GM10248 (cell line): ENCODE data around the gene ARPC5L.
"Not testable (repeated sequence)": the region's sequence is repeated elsewhere in the genome, so short reads cannot be mapped to it uniquely, and the experiment has no call there.

Experiments
- CTCF ChIA-PET: fragments of 300-600 bp; sonication (Branson Sonifier 250); formaldehyde crosslinking; extraction: SDS; loops from one replicate; lab custom pipeline; 2021; ENCODE audit warnings: antibody characterized with exemption; lab: Yijun Ruan, JAX
- POLR2A ChIA-PET: fragments of 350-650 bp; sonication (Branson Sonifier 250); formaldehyde crosslinking; extraction: SDS; loops from one replicate; lab custom pipeline; 2020; ENCODE audit warnings: antibody characterized with exemption; lab: Yijun Ruan, JAX
- DNase-seq: peaks from one replicate; pipeline ENCODE4 v3.0.0; 2012; ENCODE audit errors: extremely low spot score
- TF ChIP-seq, protein P1 (sequence below): IDR thresholded peaks from 2 replicates; pipeline ENCODE4 v1.5.1; 2012; ENCODE audit warnings: mild to moderate bottlenecking, low read depth; ENCODE audit errors: extremely low read depth, missing control alignments, control extremely low read depth

The ARPC5L gene

GRCh38 chr9:124830593-124830992 lies 31.3 kb upstream of the ARPC5L start:
- POLR2A ChIA-PET, result no interaction called here

GRCh38 chr9:124831642-124832364 lies 30.1 kb upstream of the ARPC5L start:
- no peak for DNase-seq
- ChIA-PET CTCF (interaction anchor here (0.9 to 8.0 kb wide), 12 partner anchors 9 to 60 kb away, joined by 3 to 70 read pairs (median 5); partner anchors contain the start of genes NR6A1 and WDR38), POLR2A (no interaction called here)
- TF ChIP-seq, protein P1, sequence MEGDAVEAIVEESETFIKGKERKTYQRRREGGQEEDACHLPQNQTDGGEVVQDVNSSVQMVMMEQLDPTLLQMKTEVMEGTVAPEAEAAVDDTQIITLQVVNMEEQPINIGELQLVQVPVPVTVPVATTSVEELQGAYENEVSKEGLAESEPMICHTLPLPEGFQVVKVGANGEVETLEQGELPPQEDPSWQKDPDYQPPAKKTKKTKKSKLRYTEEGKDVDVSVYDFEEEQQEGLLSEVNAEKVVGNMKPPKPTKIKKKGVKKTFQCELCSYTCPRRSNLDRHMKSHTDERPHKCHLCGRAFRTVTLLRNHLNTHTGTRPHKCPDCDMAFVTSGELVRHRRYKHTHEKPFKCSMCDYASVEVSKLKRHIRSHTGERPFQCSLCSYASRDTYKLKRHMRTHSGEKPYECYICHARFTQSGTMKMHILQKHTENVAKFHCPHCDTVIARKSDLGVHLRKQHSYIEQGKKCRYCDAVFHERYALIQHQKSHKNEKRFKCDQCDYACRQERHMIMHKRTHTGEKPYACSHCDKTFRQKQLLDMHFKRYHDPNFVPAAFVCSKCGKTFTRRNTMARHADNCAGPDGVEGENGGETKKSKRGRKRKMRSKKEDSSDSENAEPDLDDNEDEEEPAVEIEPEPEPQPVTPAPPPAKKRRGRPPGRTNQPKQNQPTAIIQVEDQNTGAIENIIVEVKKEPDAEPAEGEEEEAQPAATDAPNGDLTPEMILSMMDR, result no peak

More at GRCh38 chr9:124830593-124830992, 31.3 kb upstream of the ARPC5L start:
- DNase-seq, result no peak
- CTCF ChIA-PET, result interaction anchor here (0.9 to 8.0 kb wide), 5 partner anchors 11 to 59 kb away, joined by 4 to 70 read pairs (median 9); partner anchors contain the start of gene WDR38
- TF ChIP-seq, protein P1, result no peak

GRCh38 chr9:124834591-124834990 lies 27.3 kb upstream of the ARPC5L start:
- ChIA-PET POLR2A (no interaction called here), CTCF (interaction anchor here (0.6 to 11.6 kb wide), 7 partner anchors 7 to 1965 kb away, joined by 3 to 172 read pairs (median 4); partner anchors contain the start of genes NR6A1 and WDR38)
- no peak for DNase-seq
- TF ChIP-seq, protein P1, result no peak

- ChIA-PET CTCF (interaction anchor here (0.6 to 11.6 kb wide), 7 partner anchors 9 to 1964 kb away, joined by 3 to 172 read pairs (median 4); partner anchors contain the start of genes NR6A1 and WDR38), POLR2A (no interaction called here)
- no peak for DNase-seq
- TF ChIP-seq, protein P1, result no peak
Measured at GRCh38 chr9:124835026-124835557, 26.8 kb upstream of the ARPC5L start.

DNA sequence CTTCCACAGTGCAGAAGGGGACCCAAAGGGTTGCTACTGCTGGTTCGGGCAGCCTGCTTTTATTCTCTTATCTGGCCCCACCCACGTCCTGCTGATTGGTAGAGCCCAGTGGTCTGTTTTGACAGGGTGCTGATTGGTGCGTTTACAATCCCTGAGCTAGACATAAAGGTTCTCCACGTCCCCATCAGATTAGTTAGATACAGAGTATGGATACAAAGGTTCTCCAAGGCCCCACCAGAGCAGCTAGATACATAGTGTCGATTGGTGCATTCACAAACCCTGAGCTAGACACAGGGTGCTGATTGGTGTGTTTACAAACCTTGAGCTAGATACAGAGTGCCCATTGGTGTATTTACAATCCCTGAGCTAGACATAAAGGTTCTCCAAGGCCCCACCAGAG lies 23.8 kb upstream of the ARPC5L start:
- DNase-seq, POLR2A ChIA-PET: not testable (repeated sequence)
- CTCF ChIA-PET, result interaction anchor here (1.1 to 11.6 kb wide), 4 partner anchors 13 to 65 kb away, joined by 3 to 172 read pairs (median 4); partner anchors contain the start of genes OLFML2A and WDR38

- not testable (repeated sequence) for DNase-seq
- POLR2A ChIA-PET, result interaction anchor here (1.7 kb wide), 1 partner anchor 23 kb away, joined by 4 read pairs; the partner anchor contains the start of genes ARPC5L and RPL35
- CTCF ChIA-PET, result interaction anchor here (1.5 to 26.0 kb wide), 3 partner anchors 13 to 66 kb away, joined by 4 to 814 read pairs (median 172); partner anchors contain the start of genes NR6A1, OLFML2A and WDR38
Measured at GRCh38 chr9:124838567-124839275, 23.2 kb upstream of the ARPC5L start.

DNA sequence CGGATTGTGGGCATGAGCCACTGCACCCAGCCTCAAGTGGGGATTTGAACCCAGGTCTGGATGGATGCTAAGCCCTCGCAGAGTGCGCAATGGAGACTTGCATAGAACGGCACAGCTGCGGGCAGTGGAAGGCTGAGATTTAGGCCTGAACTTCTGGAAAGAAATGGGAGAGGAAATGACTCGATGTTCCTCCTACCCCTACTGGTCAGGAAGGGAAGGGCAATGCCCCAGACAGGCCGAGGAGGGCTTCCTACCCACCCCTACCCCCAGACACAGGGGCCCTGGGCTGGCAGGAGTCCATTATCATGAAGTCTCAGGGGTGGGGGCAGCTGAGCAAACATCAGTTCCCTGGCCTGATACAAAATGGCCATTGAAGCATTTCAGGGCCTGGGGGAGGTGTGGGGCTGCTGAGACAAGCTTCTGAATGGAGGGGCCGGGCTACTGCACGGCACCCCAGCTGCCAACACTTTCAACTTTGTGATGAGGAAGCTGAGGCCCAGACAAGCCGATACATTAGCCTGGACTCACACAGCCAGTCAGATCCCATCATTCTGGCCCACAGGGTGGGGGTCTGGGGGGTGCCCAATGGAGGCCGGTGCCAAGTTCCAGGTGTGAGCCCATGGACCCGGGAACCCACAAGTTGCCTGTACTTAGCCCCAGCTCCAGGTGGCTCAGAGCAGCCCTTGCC lies 22.2 kb upstream of the ARPC5L start:
- CTCF ChIA-PET, result interaction anchor here (0.7 to 26.0 kb wide), 13 partner anchors 7 to 128 kb away, joined by 3 to 814 read pairs (median 4); partner anchors contain the start of genes NR6A1, OLFML2A and WDR38
- DNase-seq, result no peak
- POLR2A ChIA-PET, result interaction anchor here (1.7 kb wide), 1 partner anchor 22 kb away, joined by 4 read pairs; the partner anchor contains the start of genes ARPC5L and RPL35
- TF ChIP-seq, protein P1, result no peak
